Measurements from ENCODE around the gene PIGS.
A peak's percentile ranks its signal among the peaks of the same experiment; 100 is the strongest.
"Not testable (repeated sequence)": the region's sequence is repeated elsewhere in the genome, so short reads cannot be mapped to it uniquely, and the experiment has no call there.

Gene PIGS

GRCh38 chr17:28578246-28579195, 7.2 kb upstream of the PIGS start:
- no peak for DNase-seq

- no peak for DNase-seq
Observed at GRCh38 chr17:28577466-28577824, 6.1 kb upstream of the PIGS start.

GRCh38 chr17:28576758-28577465, 5.6 kb upstream of the PIGS start, which contains the start of gene ALDOC:
Gene ALDOC, minus strand, starts transcription at chr17:28576895. Its CDS starts 1,363 bp downstream, at chr17:28575532.
- DNase-seq, result peak; percentile 99

- DNase-seq, result not testable (repeated sequence)
Observed at GRCh38 chr17:28576016-28576415, 4.7 kb upstream of the PIGS start.

- no peak for DNase-seq
Observed at GRCh38 chr17:28575126-28575795, 3.9 kb upstream of the PIGS start.

GRCh38 chr17:28574526-28574925, 3.2 kb upstream of the PIGS start:
- DNase-seq, result peak; percentile 17

GRCh38 chr17:28573966-28574480, 2.7 kb upstream of the PIGS start:
- DNase-seq, result no peak

- DNase-seq, result no peak
Observed at GRCh38 chr17:28573521-28573920, 2.2 kb upstream of the PIGS start.

GRCh38 chr17:28573040-28573380, 1.7 kb upstream of the PIGS start:
- DNase-seq, result no peak

- DNase-seq, result no peak
Observed at GRCh38 chr17:28572259-28573039, 1.1 kb upstream of the PIGS start.

GRCh38 chr17:28570716-28571360, 486 bp downstream of the PIGS start:
- DNase-seq, result peak; percentile 49

- DNase-seq, result no peak
Observed at GRCh38 chr17:28569446-28569845, 1.9 kb downstream of the PIGS start.

GRCh38 chr17:28567604-28568003, 3.7 kb downstream of the PIGS start:
- no peak for DNase-seq

GRCh38 chr17:28563475-28563874, 7.8 kb downstream of the PIGS start:
- DNase-seq, result no peak

- DNase-seq, result no peak
Observed at GRCh38 chr17:28555022-28555421, 16.3 kb downstream of the PIGS start.

GRCh38 chr17:28554565-28554964, 16.8 kb downstream of the PIGS start:
- DNase-seq, result no peak

GRCh38 chr17:28553000-28553505, 18.3 kb downstream of the PIGS start:
- no peak for DNase-seq

- peak; percentile 82 for DNase-seq
Observed at GRCh38 chr17:28552176-28552999, 18.9 kb downstream of the PIGS start, which contains the start of gene UNC119. Gene UNC119, minus strand, starts transcription at chr17:28552624. Its CDS starts 67 bp downstream, at chr17:28552557.

- DNase-seq, result no peak
Observed at GRCh38 chr17:28551421-28552175, 19.7 kb downstream of the PIGS start.

- DNase-seq, result no peak
Observed at GRCh38 chr17:28550858-28551257, 20.5 kb downstream of the PIGS start.
